ENCODE data around the gene PTGDR.

Gene PTGDR

GRCh38 chr14:52244328-52244727 is 23.2 kb upstream of the PTGDR start:
- DNase-seq (ENCODE audit: low read depth, low spot score) = no peak
- ChIA-PET CTCF (interaction anchor here (1.0 to 1.5 kb wide), 3 partner anchors 16 to 61 kb away, joined by 3 to 5 read pairs (median 4); no protein-coding TSS in a partner anchor), POLR2A (no interaction called here)
- no peak overlapping the region for H3K4me3 ChIP-seq (ENCODE audit: low read depth, low read length)
- TF ChIP-seq CTCF (IDR thresholded peaks at IDR 0.05; ENCODE audit: insufficient read depth, low read length, missing control alignments) = no peak

DNA sequence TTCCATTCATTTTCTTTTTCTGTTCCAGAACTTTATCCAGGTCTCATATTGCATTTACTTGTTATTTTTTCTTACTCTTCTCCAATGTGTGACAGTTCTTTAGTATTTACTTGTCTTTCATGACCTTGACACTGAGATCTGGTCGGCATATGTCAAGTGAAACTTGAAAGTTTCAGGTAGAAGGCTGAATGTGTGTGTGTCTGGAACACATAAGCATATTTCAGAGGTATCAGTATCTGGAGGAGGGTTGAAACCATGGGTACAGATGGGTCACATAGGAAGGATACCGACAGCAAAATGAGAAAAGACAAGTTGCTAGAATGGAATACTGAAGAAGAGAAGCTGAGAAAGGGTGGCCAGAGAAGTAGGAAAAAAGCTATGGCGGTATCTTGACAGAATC is 22.5 kb upstream of the PTGDR start:
- no peak for DNase-seq (ENCODE audit: low read depth, low spot score)
- ChIA-PET CTCF (interaction anchor here (1.0 to 1.5 kb wide), 2 partner anchors 15 to 55 kb away, joined by 3 to 5 read pairs; no protein-coding TSS in a partner anchor), POLR2A (no interaction called here)
- no peak for TF ChIP-seq CTCF (IDR thresholded peaks at IDR 0.05; ENCODE audit: insufficient read depth, low read length, missing control alignments)
- no peak overlapping the region for H3K4me3 ChIP-seq (ENCODE audit: low read depth, low read length)

DNA sequence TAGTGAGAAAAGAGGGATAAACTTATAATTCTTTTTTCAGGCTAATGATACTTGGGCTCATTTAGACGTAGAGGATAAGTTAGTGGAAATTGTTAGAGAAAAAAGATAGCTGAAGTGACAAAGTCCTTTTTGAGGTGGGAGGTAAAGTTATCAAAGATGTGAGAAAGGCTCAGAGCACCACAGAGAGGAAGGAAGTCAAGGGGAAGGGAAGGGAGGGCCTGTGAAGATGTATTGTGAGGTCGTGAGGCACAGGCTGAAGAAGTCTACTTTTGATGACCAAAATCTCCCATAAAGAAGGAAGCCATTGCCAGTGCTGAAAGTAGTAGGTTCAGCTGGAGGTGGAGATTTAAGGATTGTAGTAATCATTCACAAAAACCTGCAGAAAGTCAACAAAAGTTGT is 19.4 kb upstream of the PTGDR start:
- CTCF ChIA-PET = no interaction called here

DNA sequence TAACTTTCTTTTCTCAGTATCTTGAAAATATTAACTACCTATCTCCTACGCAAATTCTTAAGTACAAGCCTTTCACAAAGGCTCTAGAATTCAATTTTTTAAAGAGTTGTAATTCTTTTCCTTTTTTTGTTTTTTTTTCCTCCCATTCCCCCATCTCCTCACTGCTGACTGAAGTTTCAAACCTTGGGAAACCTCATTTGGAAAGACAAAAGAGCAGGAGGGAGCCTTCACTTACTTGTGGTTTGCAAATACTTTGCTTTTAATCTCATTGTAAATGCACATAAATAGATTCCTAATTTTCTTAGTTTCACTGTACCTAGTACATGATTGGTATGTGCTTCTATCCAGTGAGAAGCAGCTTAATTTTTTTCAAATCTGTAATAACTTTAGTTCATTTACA is 15.8 kb upstream of the PTGDR start:
- no peak overlapping the region for H3K4me3 ChIP-seq (ENCODE audit: low read depth, low read length)
- POLR2A ChIA-PET = no interaction called here
- no peak for TF ChIP-seq CTCF (IDR thresholded peaks at IDR 0.05; ENCODE audit: insufficient read depth, low read length, missing control alignments)
- CTCF ChIA-PET = no interaction called here
- no peak for DNase-seq (ENCODE audit: low read depth, low spot score)

More for the DNA sequence above, 19.4 kb upstream of the PTGDR start:
- POLR2A ChIA-PET = no interaction called here
- TF ChIP-seq CTCF (IDR thresholded peaks at IDR 0.05; ENCODE audit: insufficient read depth, low read length, missing control alignments) = no peak
- no peak for DNase-seq (ENCODE audit: low read depth, low spot score)
- no peak overlapping the region for H3K4me3 ChIP-seq (ENCODE audit: low read depth, low read length)

DNA sequence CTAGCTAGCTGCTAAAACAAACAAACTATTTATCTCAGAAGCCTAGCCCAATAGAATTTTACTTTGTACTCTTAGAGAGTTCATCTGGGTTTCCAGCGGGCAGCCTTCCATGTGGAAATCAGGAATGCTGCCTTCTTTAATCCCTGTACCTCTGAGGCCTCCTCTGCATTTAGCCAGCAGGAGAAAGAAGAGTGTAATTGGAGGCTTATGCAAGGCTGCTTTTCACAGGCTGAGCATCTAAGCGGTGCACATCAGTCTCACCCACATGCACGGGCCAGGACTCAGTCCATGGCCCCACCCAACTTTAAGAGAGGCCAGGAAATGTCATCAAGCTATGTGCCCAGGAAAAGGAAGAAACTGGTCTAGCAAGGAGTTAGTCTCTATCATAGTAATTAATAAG is 14.0 kb upstream of the PTGDR start:
- DNase-seq (ENCODE audit: low read depth, low spot score) = no peak
- H3K4me3 ChIP-seq (ENCODE audit: low read depth, low read length) = no peak overlapping the region
- TF ChIP-seq CTCF (IDR thresholded peaks at IDR 0.05; ENCODE audit: insufficient read depth, low read length, missing control alignments) = no peak
- CTCF ChIA-PET = no interaction called here
- POLR2A ChIA-PET = no interaction called here

DNA sequence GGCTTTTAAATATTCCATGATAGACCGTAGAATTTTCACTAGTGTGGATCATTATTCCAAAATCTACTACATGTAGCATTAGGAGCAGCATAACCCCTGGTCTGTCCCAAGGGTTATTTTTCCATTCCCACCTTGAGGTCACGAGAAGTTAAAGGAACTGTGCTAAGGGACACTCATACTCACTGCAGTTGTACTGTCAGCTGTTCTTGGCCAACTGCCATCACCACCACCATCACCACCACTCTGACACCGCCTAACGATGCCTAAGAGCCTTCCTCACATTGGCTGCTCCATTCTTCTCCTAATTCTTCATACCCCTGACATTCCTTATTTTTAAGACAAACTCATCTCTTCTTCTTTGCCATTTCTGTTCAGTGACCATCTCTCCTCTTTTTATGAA is 13.4 kb upstream of the PTGDR start:
- POLR2A ChIA-PET = no interaction called here
- CTCF ChIA-PET = no interaction called here
- TF ChIP-seq CTCF (IDR thresholded peaks at IDR 0.05; ENCODE audit: insufficient read depth, low read length, missing control alignments) = no peak
- DNase-seq (ENCODE audit: low read depth, low spot score) = no peak
- H3K4me3 ChIP-seq (ENCODE audit: low read depth, low read length) = no peak overlapping the region
